Measurements from ENCODE around the gene ELAPOR1.

DNA sequence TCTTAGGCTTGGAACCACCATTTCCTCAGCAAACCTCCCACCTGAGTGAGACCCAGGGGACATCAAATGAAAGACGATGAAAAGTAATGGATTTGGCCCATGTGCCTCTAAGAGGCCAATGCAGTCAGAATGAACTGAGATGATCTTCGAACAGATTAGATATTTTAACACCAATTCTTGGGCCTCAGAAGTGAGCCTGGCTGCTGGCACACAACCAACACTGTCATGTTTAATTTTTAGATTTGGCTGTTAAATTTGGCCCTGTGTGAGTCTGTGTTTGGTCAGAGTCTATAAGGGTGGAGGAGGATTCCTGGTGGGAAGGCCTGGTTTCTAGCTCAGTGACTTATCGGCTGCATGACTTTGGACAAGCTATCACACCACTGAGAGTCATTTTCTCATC, 45.4 kb downstream of the ELAPOR1 start:
- TF ChIP-seq CTCF (IDR thresholded peaks at IDR 0.05) = no peak
- TF ChIP-seq POLR2AphosphoS5 (IDR thresholded peaks at IDR 0.05) = no peak

Measured in breast epithelium (tissue), 3 donors.